ENCODE data around the gene LRRC51. TPM values are rescaled to one million over a fixed set of nuclear protein-coding genes. Genes with fewer than 3 reads are reported as not detected.

Gene LRRC51
- total RNA-seq, 1 donor from 2014 or later: 11.6 TPM

DNA sequence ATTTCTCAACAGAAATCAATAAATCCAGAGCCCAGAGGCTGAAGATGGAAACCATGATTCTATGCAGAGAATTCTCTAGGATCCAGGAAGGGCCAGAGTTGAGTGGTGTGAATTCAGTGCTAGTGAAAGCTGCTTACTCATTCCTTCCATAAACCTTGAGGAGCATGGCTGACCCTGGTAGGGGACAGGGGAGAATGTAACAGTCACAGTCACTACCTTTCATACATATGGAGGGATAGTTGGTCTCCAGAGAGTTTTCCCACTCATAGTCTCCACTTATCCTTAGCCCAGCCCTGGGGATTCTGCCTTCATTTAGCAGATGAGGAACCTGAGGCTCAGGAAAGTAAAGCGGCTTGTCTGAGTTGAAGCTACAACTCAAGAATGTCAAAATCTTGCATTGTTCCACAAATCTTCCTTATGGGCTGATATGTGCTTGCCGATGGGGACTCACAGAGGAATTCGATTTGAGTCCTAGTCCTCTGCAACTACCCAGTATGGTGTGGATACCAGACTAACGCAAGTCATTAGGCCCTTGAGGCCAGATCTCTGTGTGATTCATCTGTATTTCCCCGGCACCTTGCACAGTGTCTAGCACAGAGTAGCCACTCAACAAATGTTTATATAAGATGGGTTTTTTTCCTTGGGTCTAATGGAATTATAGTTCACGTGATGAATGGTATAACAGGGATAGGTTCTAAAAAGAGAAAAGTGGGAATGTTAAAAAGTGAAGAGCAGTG, 35.5 kb downstream of the LRRC51 start:
- peaks cover 38% of the 10 kb centered on the region for H3K27me3 Mint-ChIP-seq (ENCODE audit: low read depth)
- TF ChIP-seq, protein P1, sequence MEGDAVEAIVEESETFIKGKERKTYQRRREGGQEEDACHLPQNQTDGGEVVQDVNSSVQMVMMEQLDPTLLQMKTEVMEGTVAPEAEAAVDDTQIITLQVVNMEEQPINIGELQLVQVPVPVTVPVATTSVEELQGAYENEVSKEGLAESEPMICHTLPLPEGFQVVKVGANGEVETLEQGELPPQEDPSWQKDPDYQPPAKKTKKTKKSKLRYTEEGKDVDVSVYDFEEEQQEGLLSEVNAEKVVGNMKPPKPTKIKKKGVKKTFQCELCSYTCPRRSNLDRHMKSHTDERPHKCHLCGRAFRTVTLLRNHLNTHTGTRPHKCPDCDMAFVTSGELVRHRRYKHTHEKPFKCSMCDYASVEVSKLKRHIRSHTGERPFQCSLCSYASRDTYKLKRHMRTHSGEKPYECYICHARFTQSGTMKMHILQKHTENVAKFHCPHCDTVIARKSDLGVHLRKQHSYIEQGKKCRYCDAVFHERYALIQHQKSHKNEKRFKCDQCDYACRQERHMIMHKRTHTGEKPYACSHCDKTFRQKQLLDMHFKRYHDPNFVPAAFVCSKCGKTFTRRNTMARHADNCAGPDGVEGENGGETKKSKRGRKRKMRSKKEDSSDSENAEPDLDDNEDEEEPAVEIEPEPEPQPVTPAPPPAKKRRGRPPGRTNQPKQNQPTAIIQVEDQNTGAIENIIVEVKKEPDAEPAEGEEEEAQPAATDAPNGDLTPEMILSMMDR (conservative IDR thresholded peaks at IDR 0.05): no peak
- DNase-seq (ENCODE audit: low read depth, low spot score): no peak
- H3K4me1 Mint-ChIP-seq: peaks cover 25% of the 10 kb centered on the region
- no peak overlapping the region for H3K4me3 Mint-ChIP-seq
- no peak overlapping the region for H3K27ac Mint-ChIP-seq (ENCODE audit: unreplicated experiment)
- no peaks in the 10 kb centered on the region for H3K36me3 Mint-ChIP-seq (ENCODE audit: low read depth)
- peaks cover 5% of the 10 kb centered on the region for H3K9me3 Mint-ChIP-seq

DNA sequence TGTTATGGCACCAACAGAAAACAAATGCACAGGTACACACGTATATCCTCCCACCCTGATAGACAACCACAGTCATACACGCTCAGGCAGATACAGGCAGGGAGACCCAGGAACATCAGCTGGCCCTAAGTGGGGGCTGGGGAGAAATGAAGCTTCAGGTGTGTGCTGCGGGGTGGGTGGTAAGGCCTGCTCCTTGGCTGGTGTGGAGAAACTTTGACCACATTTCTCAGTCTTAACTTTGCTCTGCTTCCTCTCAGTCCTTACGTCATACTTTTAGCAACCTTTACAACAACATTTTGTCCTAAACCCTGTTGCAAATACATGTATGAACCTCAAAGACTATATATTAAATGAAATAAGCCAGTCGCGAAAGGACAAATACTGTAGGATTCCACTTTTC, 38.5 kb downstream of the LRRC51 start:
- DNase-seq (ENCODE audit: low read depth, low spot score): no peak
- TF ChIP-seq, protein P1 (conservative IDR thresholded peaks at IDR 0.05): no peak
- no peaks in the 10 kb centered on the region for H3K36me3 Mint-ChIP-seq (ENCODE audit: low read depth)
- H3K4me3 Mint-ChIP-seq: no peak overlapping the region
- H3K27me3 Mint-ChIP-seq (ENCODE audit: low read depth): peaks cover 43% of the 10 kb centered on the region
- H3K27ac Mint-ChIP-seq (ENCODE audit: unreplicated experiment): peak overlapping the region; percentile 64
- peaks cover 2% of the 10 kb centered on the region for H3K9me3 Mint-ChIP-seq
- no peaks in the 10 kb centered on the region for H3K4me1 Mint-ChIP-seq

DNA sequence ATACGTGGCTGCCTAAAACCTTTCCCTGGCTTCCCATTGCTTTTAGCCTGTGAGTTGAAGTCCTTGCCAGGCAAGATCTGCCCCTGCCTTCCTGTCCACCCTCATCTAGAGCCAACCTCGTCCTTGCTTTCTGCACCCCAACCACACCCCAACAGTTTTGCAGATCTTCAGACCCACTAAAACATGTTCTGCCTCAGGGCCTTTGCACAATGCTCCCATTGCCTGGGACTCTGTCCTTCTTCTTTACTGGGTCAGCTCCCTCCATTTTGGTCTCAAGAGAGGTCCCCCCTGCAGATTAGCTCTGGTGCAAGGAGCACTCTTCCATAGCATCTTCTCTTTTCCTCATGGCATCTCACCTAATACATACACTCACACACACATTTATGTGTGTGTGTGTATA, 40.3 kb downstream of the LRRC51 start:
- Mint-ChIP-seq H3K4me3 (no peak overlapping the region), H3K36me3 (ENCODE audit: low read depth) (no peaks in the 10 kb centered on the region), H3K4me1 (no peaks in the 10 kb centered on the region), H3K27me3 (ENCODE audit: low read depth) (peaks cover 34% of the 10 kb centered on the region), H3K27ac (ENCODE audit: unreplicated experiment) (no peak overlapping the region), H3K9me3 (peaks cover 7% of the 10 kb centered on the region)
- DNase-seq (ENCODE audit: low read depth, low spot score): no peak
- TF ChIP-seq, protein P1 (conservative IDR thresholded peaks at IDR 0.05): no peak

DNA sequence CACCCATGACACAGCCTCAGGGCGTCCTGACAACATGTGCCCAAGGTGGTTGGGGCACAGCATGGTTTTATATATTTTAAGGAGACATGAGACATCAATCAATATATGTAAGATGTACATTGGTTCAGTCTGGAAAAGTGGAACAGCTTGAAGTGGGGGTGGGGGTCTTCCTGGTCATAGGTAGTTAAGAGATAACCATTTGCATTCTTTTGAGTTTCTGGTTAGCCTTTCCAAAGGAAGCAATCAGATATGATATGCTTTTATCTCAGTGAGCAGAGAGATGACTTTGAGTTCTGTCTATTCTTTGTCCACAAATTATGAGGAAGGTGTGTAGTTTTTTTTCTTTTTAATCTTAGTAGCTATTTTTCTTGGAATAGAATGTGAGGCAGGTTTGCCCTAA, 42.0 kb downstream of the LRRC51 start:
- DNase-seq (ENCODE audit: low read depth, low spot score): no peak
- TF ChIP-seq, protein P1 (conservative IDR thresholded peaks at IDR 0.05): no peak
- Mint-ChIP-seq H3K27ac (ENCODE audit: unreplicated experiment) (no peak overlapping the region), H3K4me3 (no peak overlapping the region), H3K4me1 (no peaks in the 10 kb centered on the region), H3K36me3 (ENCODE audit: low read depth) (no peaks in the 10 kb centered on the region), H3K27me3 (ENCODE audit: low read depth) (peaks cover 26% of the 10 kb centered on the region), H3K9me3 (peaks cover 9% of the 10 kb centered on the region)

DNA sequence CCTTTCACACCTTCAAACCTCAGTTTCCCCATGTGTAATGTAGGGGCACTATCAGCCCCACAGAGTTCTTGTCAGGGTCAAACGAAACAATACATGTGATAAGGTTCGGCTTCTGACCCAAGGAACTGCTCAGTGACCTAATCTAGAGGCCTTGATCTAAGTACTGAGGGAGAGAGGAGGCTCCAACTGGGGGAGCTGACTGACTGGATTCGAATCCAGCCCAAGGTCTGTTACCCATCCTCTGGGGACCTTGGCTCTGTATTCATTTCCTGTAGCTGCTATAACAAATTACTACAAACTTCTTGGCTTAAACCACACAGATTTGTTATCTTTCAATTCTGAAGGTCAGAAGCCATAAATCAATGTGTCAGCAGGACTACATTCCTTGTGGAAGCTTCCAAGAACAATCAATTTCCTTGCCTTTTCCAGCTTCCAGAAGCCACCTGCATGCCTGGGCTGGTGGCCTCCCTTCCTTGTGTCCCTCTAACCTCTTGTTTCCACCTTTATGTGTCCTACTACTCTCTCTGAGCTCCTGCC, 42.5 kb downstream of the LRRC51 start:
- Mint-ChIP-seq H3K27me3 (ENCODE audit: low read depth) (peaks cover 24% of the 10 kb centered on the region), H3K4me1 (no peaks in the 10 kb centered on the region), H3K36me3 (ENCODE audit: low read depth) (no peaks in the 10 kb centered on the region)

More for the DNA sequence above, 42.5 kb downstream of the LRRC51 start:
- Mint-ChIP-seq H3K4me3 (no peak overlapping the region), H3K9me3 (peaks cover 12% of the 10 kb centered on the region), H3K27ac (ENCODE audit: unreplicated experiment) (no peak overlapping the region)
- no peak for DNase-seq (ENCODE audit: low read depth, low spot score)
- TF ChIP-seq, protein P1 (conservative IDR thresholded peaks at IDR 0.05): no peak

All from neural crest cell (in vitro differentiated cells).